Chondrocyte (in vitro differentiated cells): ENCODE results near the gene SNCAIP. TPM values are rescaled to one million over a fixed set of nuclear protein-coding genes. Genes with fewer than 3 reads are reported as not detected.

ENCODE experiments used
- DNase-seq: peaks from one replicate; pipeline ENCODE4 v3.0.0; 2021; ENCODE audit warnings: mixed read lengths, low spot score
- H3K27ac Mint-ChIP-seq: one replicate; pipeline ENCODE4 v1.8.0; 2021; ENCODE audit warnings: mild to moderate bottlenecking, moderate library complexity, mixed read lengths; ENCODE audit not compliant: unreplicated experiment
- H3K27me3 Mint-ChIP-seq: 2 replicates; pipeline ENCODE4 v1.8.0; 2021; ENCODE audit warnings: low read depth, mixed read lengths
- H3K36me3 Mint-ChIP-seq: 2 replicates; pipeline ENCODE4 v1.8.0; 2021; ENCODE audit warnings: low read depth, mixed read lengths
- H3K4me1 Mint-ChIP-seq: 2 replicates; pipeline ENCODE4 v1.8.0; 2021; ENCODE audit warnings: low read depth, mild to moderate bottlenecking, mixed read lengths
- H3K4me3 Mint-ChIP-seq: one replicate; pipeline ENCODE4 v1.8.0; 2021; ENCODE audit warnings: mild to moderate bottlenecking, moderate library complexity, mixed read lengths; ENCODE audit not compliant: unreplicated experiment
- H3K9me3 Mint-ChIP-seq: 2 replicates; pipeline ENCODE4 v1.8.0; 2021; ENCODE audit warnings: low read depth, mixed read lengths
- total RNA-seq: library from RNA; stranded (reverse); gene quantifications from 3 replicates; pipeline ENCODE4 v1.2.1, GENCODE V29; 2021
- TF ChIP-seq, protein P1 (sequence below): fragments of 200-600 bp; sonication (generic); IDR thresholded peaks from 2 replicates; pipeline ENCODE4 v1.5.0; 2021; ENCODE audit warnings: antibody characterized with exemption, mild to moderate bottlenecking, moderate library complexity

Gene SNCAIP
- total RNA-seq, 1 donor from 2014 or later = 1.2 TPM

DNA sequence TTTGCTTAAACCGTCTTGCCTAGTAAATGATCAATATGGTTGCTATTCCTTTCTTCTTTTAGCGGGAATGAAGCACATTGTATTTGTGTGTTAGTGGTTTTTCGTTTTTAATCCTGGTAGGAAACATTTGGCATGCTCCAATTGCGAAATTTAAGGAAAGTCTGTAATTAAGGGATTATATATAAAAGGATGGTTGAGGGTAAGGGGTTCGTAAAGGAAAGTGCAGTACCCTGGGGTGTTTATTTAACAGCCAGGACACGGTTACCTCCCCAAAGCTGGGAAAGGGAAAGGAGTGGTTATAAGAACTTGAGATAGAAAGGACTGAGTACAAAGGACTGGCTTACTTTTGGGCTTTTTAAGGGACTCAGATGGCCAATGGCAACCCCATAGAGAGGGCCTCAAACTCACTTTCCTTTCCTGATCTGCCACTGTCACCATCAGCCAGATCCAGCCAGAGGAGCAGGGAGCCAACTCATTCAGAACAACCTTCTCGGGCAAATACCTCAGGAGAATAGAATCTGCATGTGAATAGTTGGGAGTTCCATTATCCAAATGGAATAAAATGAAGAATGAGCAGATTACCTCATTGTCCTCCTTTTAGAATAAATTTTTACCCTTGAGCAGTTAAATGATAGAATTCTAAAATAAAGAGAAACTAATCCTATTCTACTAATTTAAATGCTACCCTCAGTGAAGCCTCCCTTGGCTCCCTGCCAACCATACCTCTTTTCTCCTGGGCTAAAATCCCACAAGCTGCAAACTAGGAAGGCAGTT is 117.7 kb downstream of the SNCAIP start:
- no peak overlapping the region for H3K27ac Mint-ChIP-seq
- TF ChIP-seq, protein P1, sequence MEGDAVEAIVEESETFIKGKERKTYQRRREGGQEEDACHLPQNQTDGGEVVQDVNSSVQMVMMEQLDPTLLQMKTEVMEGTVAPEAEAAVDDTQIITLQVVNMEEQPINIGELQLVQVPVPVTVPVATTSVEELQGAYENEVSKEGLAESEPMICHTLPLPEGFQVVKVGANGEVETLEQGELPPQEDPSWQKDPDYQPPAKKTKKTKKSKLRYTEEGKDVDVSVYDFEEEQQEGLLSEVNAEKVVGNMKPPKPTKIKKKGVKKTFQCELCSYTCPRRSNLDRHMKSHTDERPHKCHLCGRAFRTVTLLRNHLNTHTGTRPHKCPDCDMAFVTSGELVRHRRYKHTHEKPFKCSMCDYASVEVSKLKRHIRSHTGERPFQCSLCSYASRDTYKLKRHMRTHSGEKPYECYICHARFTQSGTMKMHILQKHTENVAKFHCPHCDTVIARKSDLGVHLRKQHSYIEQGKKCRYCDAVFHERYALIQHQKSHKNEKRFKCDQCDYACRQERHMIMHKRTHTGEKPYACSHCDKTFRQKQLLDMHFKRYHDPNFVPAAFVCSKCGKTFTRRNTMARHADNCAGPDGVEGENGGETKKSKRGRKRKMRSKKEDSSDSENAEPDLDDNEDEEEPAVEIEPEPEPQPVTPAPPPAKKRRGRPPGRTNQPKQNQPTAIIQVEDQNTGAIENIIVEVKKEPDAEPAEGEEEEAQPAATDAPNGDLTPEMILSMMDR = no peak
- H3K9me3 Mint-ChIP-seq = peaks cover 11% of the 10 kb centered on the region
- H3K27me3 Mint-ChIP-seq = no peaks in the 10 kb centered on the region
- no peak overlapping the region for H3K4me3 Mint-ChIP-seq
- H3K36me3 Mint-ChIP-seq = peaks cover 3% of the 10 kb centered on the region
- H3K4me1 Mint-ChIP-seq = peaks cover 16% of the 10 kb centered on the region
- DNase-seq = no peak

DNA sequence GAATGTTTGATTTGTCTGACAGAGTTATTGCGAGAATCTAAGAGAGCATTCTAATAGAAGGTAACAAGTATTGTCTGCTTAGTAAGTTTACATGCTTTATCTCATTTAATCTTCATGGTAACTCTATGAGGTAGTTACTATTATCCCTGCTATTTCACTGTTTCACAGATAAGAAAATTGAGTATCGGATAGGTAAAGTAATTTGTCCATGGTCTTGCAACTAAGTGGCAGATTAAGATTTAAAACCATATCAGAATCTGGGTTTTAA is 118.2 kb downstream of the SNCAIP start:
- Mint-ChIP-seq H3K9me3 (peaks cover 11% of the 10 kb centered on the region), H3K36me3 (peaks cover 3% of the 10 kb centered on the region), H3K27ac (no peak overlapping the region), H3K27me3 (no peaks in the 10 kb centered on the region), H3K4me1 (peaks cover 21% of the 10 kb centered on the region), H3K4me3 (no peak overlapping the region)
- DNase-seq = no peak
- TF ChIP-seq, protein P1 = no peak

DNA sequence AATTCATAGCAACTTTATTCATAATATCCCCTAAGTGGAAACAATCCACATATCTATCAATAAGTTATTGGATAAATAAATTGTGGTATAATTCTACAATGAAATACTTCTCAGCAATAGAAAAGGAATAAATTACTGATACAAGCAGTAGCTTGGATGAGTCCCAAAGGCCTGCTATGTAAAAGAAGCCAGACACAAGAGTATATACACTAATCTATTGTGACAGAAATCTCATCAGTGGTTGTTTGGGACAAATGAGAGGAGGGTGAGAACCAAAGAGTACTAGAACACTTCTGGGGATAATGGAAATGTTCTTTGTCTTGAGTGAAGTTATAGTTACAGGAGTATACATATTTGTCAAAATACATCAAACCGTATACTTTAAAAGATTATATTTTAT is 119.3 kb downstream of the SNCAIP start:
- DNase-seq = no peak
- H3K4me3 Mint-ChIP-seq = no peak overlapping the region
- peaks cover 28% of the 10 kb centered on the region for H3K4me1 Mint-ChIP-seq
- H3K27ac Mint-ChIP-seq = no peak overlapping the region
- peaks cover 11% of the 10 kb centered on the region for H3K9me3 Mint-ChIP-seq
- H3K27me3 Mint-ChIP-seq = no peaks in the 10 kb centered on the region
- H3K36me3 Mint-ChIP-seq = peaks cover 3% of the 10 kb centered on the region
- TF ChIP-seq, protein P1 = no peak

- Mint-ChIP-seq H3K27me3 (no peaks in the 10 kb centered on the region), H3K4me3 (no peak overlapping the region), H3K9me3 (peaks cover 5% of the 10 kb centered on the region), H3K27ac (peak overlapping the region; percentile 58), H3K4me1 (peaks cover 42% of the 10 kb centered on the region), H3K36me3 (no peaks in the 10 kb centered on the region)
- TF ChIP-seq, protein P1 = no peak
- DNase-seq = no peak
Measured at GRCh38 chr5:122434205-122434970, 122.4 kb downstream of the SNCAIP start.

GRCh38 chr5:122435234-122435633 is 123.2 kb downstream of the SNCAIP start:
- TF ChIP-seq, protein P1 = no peak
- Mint-ChIP-seq H3K27ac (peak overlapping the region; percentile 58), H3K4me3 (no peak overlapping the region), H3K9me3 (peaks cover 3% of the 10 kb centered on the region), H3K36me3 (no peaks in the 10 kb centered on the region), H3K4me1 (peaks cover 50% of the 10 kb centered on the region), H3K27me3 (no peaks in the 10 kb centered on the region)
- no peak for DNase-seq
